Measurements from ENCODE around the gene SRPK3.

SRPK3 gene

GRCh38 chrX:153770601-153771414 is 10.0 kb upstream of the SRPK3 start:
- Histone ChIP-seq H3K56ac (ENCODE audit: low read length) (no peak overlapping the region), H2AK5ac (ENCODE audit: low read length) (no peak overlapping the region), H2BK120ac (ENCODE audit: low read depth, low read length) (no peak overlapping the region), H3K4me1 (ENCODE audit: control insufficient read depth, low read depth, low read length) (no peaks in the 10 kb centered on the region), H3K18ac (ENCODE audit: low read length) (no peak overlapping the region), H4K8ac (ENCODE audit: low read depth, low read length) (no peak overlapping the region), H3K36me3 (ENCODE audit: control insufficient read depth, insufficient read depth, low read length) (no peaks in the 10 kb centered on the region), H3K4me2 (ENCODE audit: low read length) (no peak overlapping the region), H3K27ac (ENCODE audit: low read depth, low read length) (no peak overlapping the region), H2BK5ac (ENCODE audit: low read length) (no peak overlapping the region), H3K9ac (ENCODE audit: low read length) (no peak overlapping the region), H3K4ac (ENCODE audit: low read depth, low read length) (no peak overlapping the region), H3K79me2 (ENCODE audit: control insufficient read depth, insufficient read depth, low read length) (no peaks in the 10 kb centered on the region), H3K79me1 (ENCODE audit: low read length) (no peaks in the 10 kb centered on the region), H3K4me3 (ENCODE audit: low read length) (no peak overlapping the region), H3K23ac (ENCODE audit: low read length) (no peak overlapping the region), H2BK15ac (replicated peaks; ENCODE audit: low read depth) (no peak overlapping the region), H3K27me3 (ENCODE audit: insufficient read depth, low read length, poor library complexity) (no peaks in the 10 kb centered on the region), H4K5ac (ENCODE audit: low read length) (no peak overlapping the region)
- no peak for DNase-seq
- no CpG with 5 or more reads among the region's 18 CpGs for WGBS (ENCODE audit: extremely low coverage, insufficient coverage, low lambda C conversion rate)

- Histone ChIP-seq H3K79me1 (ENCODE audit: low read length) (no peaks in the 10 kb centered on the region), H4K5ac (ENCODE audit: low read length) (no peak overlapping the region), H3K4ac (ENCODE audit: low read depth, low read length) (no peak overlapping the region), H3K4me1 (ENCODE audit: control insufficient read depth, low read depth, low read length) (no peaks in the 10 kb centered on the region), H2BK5ac (ENCODE audit: low read length) (no peak overlapping the region), H3K4me3 (ENCODE audit: low read length) (no peak overlapping the region), H3K9ac (ENCODE audit: low read length) (no peak overlapping the region), H3K27me3 (ENCODE audit: insufficient read depth, low read length, poor library complexity) (no peaks in the 10 kb centered on the region), H3K4me2 (ENCODE audit: low read length) (no peak overlapping the region), H3K79me2 (ENCODE audit: control insufficient read depth, insufficient read depth, low read length) (no peaks in the 10 kb centered on the region), H4K8ac (ENCODE audit: low read depth, low read length) (no peak overlapping the region), H3K36me3 (ENCODE audit: control insufficient read depth, insufficient read depth, low read length) (no peaks in the 10 kb centered on the region), H2AK5ac (ENCODE audit: low read length) (no peak overlapping the region), H2BK15ac (replicated peaks; ENCODE audit: low read depth) (no peak overlapping the region), H3K56ac (ENCODE audit: low read length) (no peak overlapping the region), H3K27ac (ENCODE audit: low read depth, low read length) (no peak overlapping the region), H3K23ac (ENCODE audit: low read length) (no peak overlapping the region), H2BK120ac (ENCODE audit: low read depth, low read length) (no peak overlapping the region), H3K18ac (ENCODE audit: low read length) (no peak overlapping the region)
- no peak for DNase-seq
- WGBS (ENCODE audit: extremely low coverage, insufficient coverage, low lambda C conversion rate) = no CpG with 5 or more reads among the region's 37 CpGs
Observed at GRCh38 chrX:153771415-153772315, 9.2 kb upstream of the SRPK3 start.

- H4K8ac ChIP-seq (ENCODE audit: low read depth, low read length) = no peak overlapping the region
- H4K5ac ChIP-seq (ENCODE audit: low read length) = no peak overlapping the region
- no peak overlapping the region for H2BK5ac ChIP-seq (ENCODE audit: low read length)
- no peak overlapping the region for H3K18ac ChIP-seq (ENCODE audit: low read length)
- no peak overlapping the region for H3K23ac ChIP-seq (ENCODE audit: low read length)
- no peak overlapping the region for H3K27ac ChIP-seq (ENCODE audit: low read depth, low read length)
- no peak overlapping the region for H2BK120ac ChIP-seq (ENCODE audit: low read depth, low read length)
- H3K79me1 ChIP-seq (ENCODE audit: low read length) = no peaks in the 10 kb centered on the region
- DNase-seq = no peak
- no peak overlapping the region for H2AK5ac ChIP-seq (ENCODE audit: low read length)
- H3K9ac ChIP-seq (ENCODE audit: low read length) = no peak overlapping the region
- H3K4me1 ChIP-seq (ENCODE audit: control insufficient read depth, low read depth, low read length) = no peaks in the 10 kb centered on the region
- H3K79me2 ChIP-seq (ENCODE audit: control insufficient read depth, insufficient read depth, low read length) = no peaks in the 10 kb centered on the region
- no peak overlapping the region for H2BK15ac ChIP-seq (replicated peaks; ENCODE audit: low read depth)
- H3K56ac ChIP-seq (ENCODE audit: low read length) = no peak overlapping the region
- no peaks in the 10 kb centered on the region for H3K36me3 ChIP-seq (ENCODE audit: control insufficient read depth, insufficient read depth, low read length)
- no peak overlapping the region for H3K4me3 ChIP-seq (ENCODE audit: low read length)
- no peaks in the 10 kb centered on the region for H3K27me3 ChIP-seq (ENCODE audit: insufficient read depth, low read length, poor library complexity)
- no peak overlapping the region for H3K4ac ChIP-seq (ENCODE audit: low read depth, low read length)
- H3K4me2 ChIP-seq (ENCODE audit: low read length) = no peak overlapping the region
- WGBS (ENCODE audit: extremely low coverage, insufficient coverage, low lambda C conversion rate) = no CpG with 5 or more reads among the region's 21 CpGs
Observed at GRCh38 chrX:153772316-153773217, 8.3 kb upstream of the SRPK3 start.

- Histone ChIP-seq H3K27me3 (ENCODE audit: insufficient read depth, low read length, poor library complexity) (no peaks in the 10 kb centered on the region), H2BK5ac (ENCODE audit: low read length) (no peak overlapping the region), H3K4me3 (ENCODE audit: low read length) (no peak overlapping the region), H3K27ac (ENCODE audit: low read depth, low read length) (no peak overlapping the region), H4K8ac (ENCODE audit: low read depth, low read length) (no peak overlapping the region), H3K9ac (ENCODE audit: low read length) (no peak overlapping the region), H2AK5ac (ENCODE audit: low read length) (no peak overlapping the region), H3K36me3 (ENCODE audit: control insufficient read depth, insufficient read depth, low read length) (no peaks in the 10 kb centered on the region), H3K4me2 (ENCODE audit: low read length) (no peak overlapping the region), H4K5ac (ENCODE audit: low read length) (no peak overlapping the region), H2BK120ac (ENCODE audit: low read depth, low read length) (no peak overlapping the region), H2BK15ac (replicated peaks; ENCODE audit: low read depth) (no peak overlapping the region), H3K4me1 (ENCODE audit: control insufficient read depth, low read depth, low read length) (no peaks in the 10 kb centered on the region), H3K18ac (ENCODE audit: low read length) (no peak overlapping the region), H3K79me1 (ENCODE audit: low read length) (no peaks in the 10 kb centered on the region), H3K79me2 (ENCODE audit: control insufficient read depth, insufficient read depth, low read length) (no peaks in the 10 kb centered on the region), H3K4ac (ENCODE audit: low read depth, low read length) (no peak overlapping the region), H3K23ac (ENCODE audit: low read length) (no peak overlapping the region), H3K56ac (ENCODE audit: low read length) (no peak overlapping the region)
- no peak for DNase-seq
- no CpG with 5 or more reads among the region's 23 CpGs for WGBS (ENCODE audit: extremely low coverage, insufficient coverage, low lambda C conversion rate)
Observed at GRCh38 chrX:153773218-153773611, 7.6 kb upstream of the SRPK3 start.

GRCh38 chrX:153773741-153774575 is 6.9 kb upstream of the SRPK3 start:
- Histone ChIP-seq H2AK5ac (ENCODE audit: low read length) (no peak overlapping the region), H4K5ac (ENCODE audit: low read length) (no peak overlapping the region), H3K18ac (ENCODE audit: low read length) (no peak overlapping the region), H3K4me3 (ENCODE audit: low read length) (no peak overlapping the region), H3K4me1 (ENCODE audit: control insufficient read depth, low read depth, low read length) (no peaks in the 10 kb centered on the region), H3K27me3 (ENCODE audit: insufficient read depth, low read length, poor library complexity) (no peaks in the 10 kb centered on the region), H2BK120ac (ENCODE audit: low read depth, low read length) (no peak overlapping the region), H3K23ac (ENCODE audit: low read length) (no peak overlapping the region), H2BK5ac (ENCODE audit: low read length) (no peak overlapping the region), H3K56ac (ENCODE audit: low read length) (no peak overlapping the region), H2BK15ac (replicated peaks; ENCODE audit: low read depth) (no peak overlapping the region), H3K27ac (ENCODE audit: low read depth, low read length) (no peak overlapping the region), H3K36me3 (ENCODE audit: control insufficient read depth, insufficient read depth, low read length) (no peaks in the 10 kb centered on the region), H3K79me1 (ENCODE audit: low read length) (no peaks in the 10 kb centered on the region), H3K4ac (ENCODE audit: low read depth, low read length) (no peak overlapping the region), H3K9ac (ENCODE audit: low read length) (no peak overlapping the region), H3K79me2 (ENCODE audit: control insufficient read depth, insufficient read depth, low read length) (no peaks in the 10 kb centered on the region), H3K4me2 (ENCODE audit: low read length) (no peak overlapping the region), H4K8ac (ENCODE audit: low read depth, low read length) (no peak overlapping the region)
- DNase-seq = no peak
- WGBS (ENCODE audit: extremely low coverage, insufficient coverage, low lambda C conversion rate) = no CpG with 5 or more reads among the region's 48 CpGs
